HG03571 (cell line): ENCODE results near the gene RHBG.

Experiments used
- ATAC-seq: cut with Tn5 transposase; IDR thresholded peaks from one replicate; pipeline ENCODE4 v1.9.1; 2021; ENCODE audit not compliant: unreplicated experiment

Gene RHBG

DNA sequence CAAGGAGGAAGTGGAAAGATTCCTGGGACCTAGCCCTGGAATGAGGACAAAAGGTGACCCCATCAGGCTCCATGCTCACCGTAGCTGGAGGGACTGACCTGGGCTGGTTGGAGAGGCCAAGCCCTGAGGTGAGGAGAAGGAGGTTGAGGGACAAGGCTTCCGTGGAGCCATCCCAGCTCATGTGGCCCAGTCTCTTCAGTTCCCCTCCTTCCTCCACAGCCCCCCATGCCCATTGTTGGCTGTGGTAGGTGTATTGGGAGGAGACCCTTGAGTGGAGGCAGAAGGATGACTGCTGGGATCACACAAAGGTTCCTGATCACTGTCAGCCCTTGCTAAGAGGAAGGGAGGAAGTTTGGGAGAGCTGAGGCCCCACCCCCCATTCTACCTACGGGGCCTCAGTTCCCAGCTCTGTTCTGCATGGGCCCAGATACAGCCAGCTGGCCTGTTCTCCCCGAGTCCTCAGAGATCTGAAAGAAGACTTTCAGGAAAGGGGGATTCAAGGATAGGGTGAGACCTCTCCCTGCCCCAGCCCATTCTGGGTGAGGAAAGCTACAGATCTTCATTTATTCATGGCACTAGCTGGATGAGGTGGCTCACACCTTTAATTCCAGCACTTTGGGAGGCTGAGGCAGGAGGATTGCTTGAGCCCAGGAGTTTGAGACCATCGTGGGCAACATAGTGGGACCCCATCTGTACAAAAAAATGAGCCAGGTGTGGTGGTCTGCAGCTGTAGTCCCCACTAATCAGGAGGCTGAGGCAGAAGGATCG lies 17.3 kb downstream of the RHBG start:
- ATAC-seq: no peak

DNA sequence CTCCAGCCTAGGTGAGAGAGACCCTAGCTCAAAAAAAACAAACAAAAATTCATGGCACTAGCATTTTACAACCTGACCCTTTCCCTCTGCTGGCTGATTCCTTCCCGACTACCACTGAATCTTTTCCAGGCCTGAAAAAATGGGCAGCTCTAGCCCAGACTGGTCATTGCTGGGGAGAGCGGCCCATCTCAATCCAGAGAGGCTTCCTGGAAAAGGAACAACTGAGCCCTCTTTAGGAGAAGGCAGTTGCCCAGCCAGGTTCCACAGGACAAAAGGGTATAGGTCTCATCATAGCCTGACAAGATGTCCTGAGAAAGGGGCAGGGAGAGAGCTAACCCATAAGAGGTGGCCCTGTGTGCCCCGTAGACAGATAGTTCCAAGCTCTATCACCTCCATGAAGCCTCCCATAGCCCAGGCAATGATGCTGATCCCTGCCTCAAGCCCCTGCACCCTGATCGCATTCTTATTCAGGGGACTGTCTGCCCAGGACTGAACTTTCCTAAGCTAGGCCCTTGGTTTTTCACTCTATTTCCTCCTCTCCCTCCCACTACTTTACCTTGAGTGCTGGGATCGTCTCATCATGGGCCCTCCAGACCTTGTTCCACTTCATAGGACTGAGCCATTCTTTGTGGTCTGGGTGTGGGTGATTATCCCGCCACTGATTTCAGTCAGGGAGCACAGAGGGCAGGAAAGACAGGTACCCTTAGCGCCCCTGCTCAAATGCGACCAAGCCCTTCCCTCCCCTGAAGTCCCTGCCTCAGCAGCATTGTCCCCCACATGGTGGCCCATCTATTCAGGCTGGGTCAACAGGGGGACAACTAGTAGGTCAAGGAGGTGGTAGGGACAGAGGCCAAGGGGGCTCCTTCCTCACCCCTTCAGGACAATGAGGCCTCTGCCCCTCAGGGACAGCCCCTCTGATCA lies 18.2 kb downstream of the RHBG start:
- no peak for ATAC-seq

DNA sequence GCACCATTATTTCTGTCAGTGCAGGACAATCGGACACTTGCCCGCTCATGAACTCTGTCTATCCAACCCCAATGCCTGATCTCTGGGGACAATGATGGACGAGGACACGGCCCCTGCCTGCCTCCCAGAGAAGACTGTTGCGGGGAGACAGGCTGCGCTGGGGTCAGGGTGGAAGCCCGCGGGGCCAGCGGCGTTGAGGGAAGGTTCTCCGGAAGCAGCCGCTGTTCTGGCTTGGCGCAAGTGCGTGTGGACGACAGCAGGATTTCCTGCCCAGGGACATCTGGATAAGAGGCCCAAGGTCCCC lies 18.8 kb downstream of the RHBG start:
- ATAC-seq: no peak

DNA sequence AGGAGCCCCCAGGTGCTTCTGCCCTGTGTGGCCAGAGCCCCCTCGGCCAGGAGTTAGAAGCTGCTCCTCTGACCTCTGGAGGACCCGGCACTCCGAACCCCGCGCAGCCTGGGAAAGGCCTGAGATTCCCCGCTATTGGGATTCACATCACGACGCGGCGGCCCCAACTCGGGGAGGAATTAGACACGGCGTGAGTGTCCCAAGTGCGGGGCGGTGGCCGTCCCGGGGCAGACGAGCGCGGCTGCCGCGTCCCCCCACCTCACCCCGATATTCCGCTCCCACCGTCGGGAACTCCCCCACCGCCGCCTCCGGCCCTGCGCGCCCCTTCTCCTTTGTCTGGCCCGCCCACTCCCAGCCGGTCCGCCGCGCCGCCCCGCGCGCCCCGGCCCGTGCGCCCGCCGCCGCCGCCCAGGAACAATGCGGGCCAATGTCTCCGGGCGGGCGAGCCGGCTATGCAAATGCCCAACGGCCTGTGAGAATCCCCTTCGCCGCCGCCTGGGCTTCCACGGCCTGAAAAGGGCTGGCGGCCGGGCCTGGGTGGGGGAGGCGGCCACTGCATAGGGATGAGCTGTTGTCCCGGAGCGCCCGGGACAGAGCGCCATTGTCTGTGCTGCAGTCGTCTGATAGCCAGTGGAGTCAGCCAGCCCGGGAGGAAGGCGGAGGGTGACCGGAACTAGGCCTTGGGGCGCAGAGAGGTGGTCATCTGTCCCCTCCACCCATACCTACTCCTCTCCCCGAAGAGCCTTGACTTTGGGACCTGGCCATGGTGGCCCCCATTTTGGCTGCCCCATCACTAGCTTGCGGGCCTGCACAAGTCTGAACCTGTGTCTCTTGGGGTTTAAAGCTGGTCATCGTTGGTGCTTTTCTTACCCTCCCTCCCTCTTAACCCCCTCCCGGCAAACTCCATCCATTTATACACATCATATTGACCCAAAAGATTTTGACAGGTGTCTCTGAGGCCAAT lies 19.4 kb downstream of the RHBG start:
- no peak for ATAC-seq

DNA sequence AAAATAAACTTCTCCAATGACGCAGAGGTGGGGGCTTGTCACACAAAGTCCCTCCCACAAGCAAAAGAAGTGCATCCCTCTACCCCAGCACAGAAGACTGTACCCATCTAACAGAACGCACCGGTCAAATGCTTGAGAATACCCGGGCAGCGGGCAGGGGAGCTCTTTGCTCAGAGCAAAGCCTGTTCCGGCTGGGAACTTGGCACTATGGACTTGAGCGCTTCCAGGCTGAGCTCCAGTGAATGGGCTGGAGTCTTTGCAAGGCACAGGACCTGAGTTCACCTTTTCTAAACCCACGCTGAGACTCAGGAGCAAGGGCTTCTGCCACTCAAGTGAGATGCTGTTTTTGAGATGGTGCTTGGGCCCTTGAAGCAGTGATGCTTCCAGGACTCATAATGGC lies 20.3 kb downstream of the RHBG start:
- ATAC-seq: no peak

DNA sequence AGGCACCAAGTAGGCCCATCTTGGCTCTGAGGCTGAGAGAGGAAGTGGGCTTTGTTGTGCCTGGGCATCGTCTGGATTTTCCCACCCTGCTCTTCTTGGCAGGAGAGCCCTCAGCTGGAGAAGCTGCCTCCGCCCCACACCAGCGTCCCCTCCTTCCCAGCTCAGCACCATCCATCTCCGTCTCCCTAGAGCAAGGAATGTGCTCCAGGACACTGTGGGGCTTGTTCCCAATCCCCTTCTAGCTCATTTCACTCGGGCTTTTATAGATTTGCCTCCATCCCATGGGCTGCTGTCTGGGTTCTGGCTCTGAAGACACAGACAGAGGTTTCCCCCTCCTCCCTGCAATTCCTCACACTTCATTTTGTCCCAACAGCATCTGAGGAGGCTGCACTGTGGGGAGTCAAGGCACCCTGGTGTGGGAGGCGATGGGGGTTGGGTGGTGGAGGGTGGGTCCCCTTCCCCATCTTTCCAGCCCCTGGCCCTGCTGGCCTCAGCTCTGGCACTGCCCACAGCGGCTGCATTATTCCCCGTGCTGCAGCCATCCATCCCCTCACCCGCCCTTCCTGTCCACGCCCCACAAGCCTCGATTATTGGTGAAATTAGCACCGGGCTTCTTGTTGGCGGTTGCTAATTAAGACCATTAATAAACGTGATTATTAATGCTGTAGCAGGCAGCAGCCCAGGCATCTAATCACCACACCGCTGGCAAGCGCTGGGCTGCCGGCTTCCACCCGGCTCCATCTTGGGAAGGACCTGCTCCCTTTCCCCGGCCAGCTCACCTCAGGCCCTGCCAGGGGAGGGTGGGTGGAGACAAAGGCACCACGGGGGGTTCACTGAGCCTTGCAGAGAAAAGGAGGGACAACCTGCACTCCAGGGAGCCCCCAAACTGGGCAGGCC lies 21.7 kb downstream of the RHBG start:
- no peak for ATAC-seq

DNA sequence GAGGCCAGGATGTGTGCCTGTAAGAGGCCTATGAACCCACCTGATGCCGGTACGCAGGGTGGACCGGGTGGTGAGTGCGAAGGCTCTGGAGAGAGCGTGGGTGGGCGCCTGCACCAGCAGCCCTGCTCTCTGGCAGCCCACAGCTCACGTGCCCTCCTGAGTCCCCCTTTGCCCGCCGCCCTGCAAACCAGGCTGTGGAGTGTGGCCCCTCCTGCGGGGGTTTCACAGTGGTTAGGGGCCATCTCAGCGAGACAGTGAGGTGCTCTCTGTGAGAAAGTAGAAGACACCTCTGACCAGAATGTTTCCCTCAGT lies 22.3 kb downstream of the RHBG start:
- ATAC-seq: no peak

DNA sequence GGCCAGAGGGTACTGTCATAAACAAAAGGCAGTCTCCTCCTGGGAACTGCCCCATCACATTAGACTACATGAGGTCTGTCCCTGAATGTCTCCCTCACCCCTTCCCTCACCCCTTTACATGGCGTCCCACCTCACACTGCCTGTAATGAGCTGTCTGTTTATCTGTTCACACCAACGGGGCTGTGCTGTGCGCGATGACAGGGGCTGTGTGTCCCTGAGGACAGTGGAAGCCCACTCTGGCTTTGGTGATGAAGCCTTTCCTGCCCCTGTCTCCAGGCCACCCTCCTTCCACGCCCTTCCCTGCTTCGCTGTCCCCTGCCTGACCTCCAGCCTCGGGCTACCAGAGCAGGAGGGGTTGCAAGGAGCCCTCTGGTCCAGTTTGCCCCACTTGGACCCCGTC lies 22.7 kb downstream of the RHBG start:
- no peak for ATAC-seq

DNA sequence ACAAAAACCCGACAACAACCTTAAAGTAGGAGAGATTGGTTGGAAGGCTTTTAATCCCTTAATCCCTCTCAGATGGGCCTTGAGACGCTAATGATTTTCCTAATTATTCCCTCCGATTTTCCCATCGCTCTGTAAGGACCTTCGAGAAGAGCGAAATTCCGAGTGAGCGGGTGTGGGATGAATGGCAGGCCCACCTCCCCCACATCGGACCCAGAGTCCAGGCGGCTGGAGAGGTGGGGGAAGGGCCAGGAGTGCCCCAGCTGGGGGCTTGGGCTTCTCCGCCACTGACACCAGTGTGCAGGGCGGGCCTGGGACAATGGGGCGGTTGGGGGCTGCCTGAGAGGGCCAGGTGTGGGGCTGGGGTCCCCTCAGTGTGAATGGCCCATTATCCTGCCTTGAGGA lies 23.4 kb downstream of the RHBG start:
- no peak for ATAC-seq

DNA sequence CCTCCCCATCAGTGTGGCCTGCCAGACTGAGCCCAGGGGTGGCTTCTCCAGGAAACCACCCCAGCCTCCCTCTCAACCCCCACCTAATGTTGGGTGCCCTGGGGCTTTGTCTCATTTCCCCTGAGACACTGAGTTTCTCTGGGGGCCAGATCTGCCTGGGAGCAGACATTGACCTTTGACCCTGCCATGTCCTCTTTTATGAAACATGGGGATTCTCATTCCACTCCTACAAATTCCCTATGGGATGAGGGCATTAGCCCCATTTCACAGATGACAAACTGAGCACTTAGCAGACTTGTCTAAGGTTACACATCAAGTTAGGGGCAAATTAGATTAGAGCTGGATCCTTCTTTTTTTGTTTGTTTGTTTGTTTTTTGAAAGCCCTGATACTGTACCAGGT lies 24.1 kb downstream of the RHBG start:
- ATAC-seq: no peak

DNA sequence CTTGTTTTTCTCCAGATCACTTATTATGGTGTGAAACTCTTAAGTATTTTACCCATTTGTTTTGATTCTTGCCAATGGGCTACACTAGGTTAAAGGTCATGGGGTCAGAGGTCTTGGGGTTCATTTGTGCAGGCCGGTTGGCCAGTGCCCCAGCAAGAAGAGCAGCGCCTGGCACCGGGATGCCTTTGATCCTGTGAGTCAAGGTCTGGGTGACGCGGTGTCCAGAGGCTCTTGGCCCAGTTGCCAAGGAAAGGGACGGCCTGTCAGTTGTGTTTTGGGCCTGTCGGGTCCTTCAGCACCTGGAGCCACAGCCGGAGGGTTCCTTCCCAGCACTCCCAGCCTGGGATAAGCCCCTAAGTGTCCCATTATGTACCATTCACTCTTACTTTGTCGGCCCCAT lies 25.1 kb downstream of the RHBG start:
- ATAC-seq: no peak

DNA sequence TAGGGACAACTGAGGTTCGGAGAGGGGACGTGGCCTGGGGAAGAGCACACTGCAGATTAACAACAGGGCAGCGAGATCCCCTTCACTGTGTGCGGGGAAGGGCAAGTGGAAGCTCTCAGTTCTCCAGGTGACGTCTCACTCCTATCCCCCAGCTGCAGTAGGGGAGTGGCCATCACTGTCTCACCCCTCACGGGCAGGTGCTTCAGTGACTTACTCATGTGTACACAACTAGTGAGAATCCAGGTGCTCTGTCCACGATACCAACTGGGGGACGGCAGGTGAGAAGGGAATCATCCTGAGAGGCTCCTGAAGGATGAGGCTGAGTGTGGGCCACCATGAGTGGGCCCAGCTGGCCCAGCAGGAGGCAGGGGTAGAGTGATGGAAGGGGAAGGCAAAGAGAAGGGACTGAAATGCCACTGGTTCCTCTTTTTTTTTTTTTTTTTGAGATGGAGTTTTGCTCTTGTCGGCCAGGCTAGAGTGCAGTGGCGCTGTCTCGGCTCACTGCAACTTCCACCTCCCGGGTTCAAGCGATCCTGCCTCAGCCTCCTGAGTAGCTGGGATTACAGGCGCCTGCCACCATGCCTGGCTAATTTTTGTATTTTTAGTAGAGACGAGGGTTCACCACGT lies 25.9 kb downstream of the RHBG start:
- ATAC-seq: no peak

DNA sequence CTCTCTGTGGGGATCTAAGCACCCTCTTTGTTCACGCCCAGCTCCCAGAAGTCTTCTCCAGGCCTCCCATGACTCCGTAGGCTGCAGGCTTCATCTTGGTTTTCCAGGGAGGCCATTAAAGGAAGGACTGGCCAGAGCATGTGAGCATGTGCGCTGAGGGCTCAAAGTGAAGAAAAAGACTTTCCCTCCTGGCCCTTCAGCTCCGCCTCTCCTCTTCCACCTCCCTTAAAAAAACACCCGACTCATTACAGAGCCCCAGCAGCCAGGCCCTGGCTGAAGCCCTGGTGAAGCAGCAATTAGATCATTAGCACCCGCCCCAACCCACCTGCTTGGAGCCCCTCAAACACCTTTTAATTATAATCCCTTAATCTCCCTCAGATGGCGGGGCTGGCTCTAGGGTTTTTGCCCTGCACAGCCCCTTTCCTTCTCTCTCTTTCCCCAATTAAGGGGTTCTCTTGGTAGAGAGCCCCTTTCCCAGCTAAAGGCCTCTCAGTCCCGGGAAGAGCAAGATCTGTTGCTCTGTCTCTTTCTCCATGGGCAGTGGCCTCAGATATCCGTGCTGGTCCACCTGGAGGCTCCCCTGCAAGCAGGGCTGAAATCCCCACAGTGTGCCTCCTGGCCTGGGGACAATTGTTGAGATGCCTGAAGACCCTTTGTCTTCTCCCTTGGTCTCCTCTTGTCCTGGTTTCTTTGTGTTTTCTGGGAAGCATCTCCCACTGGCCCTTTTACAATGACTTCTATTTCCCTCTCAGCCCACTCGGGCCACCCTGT lies 30.5 kb downstream of the RHBG start:
- ATAC-seq: no peak

DNA sequence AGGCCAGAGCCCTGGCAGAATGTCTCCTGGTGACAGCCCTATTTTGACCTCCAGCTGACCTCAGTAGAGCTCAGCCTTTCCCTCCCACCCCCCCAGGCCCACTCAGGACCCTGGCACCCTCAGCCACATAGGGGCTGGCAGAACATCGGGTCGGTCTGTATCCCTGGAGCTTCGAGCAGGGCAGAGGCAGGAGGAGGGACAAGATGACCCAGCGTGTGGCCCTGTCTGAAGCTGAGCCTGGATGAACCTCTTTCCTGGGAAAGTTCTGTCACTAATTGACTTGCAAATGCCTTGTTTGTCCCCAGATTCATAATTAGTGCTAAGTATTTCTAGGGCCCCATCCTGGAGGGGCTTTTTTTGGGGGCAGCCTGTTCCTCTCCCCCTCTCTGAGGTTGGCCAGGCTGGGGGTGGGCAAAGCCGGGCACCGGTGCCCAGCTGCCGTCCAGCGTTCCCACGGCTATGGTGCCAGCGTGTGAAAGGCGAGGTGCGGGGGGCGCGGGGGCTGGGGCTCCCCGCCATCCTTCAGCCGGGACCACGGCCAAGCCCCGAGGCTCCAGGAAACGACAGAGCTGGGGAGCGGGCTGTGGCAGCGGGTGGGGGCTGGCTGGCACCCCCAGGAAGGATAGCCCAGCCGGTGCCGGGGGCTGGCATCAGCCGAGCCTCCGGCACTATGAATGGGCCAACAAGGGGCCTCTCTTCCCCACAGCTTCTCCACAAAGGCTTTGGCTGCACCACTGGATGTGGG lies 31.4 kb downstream of the RHBG start:
- no peak for ATAC-seq

DNA sequence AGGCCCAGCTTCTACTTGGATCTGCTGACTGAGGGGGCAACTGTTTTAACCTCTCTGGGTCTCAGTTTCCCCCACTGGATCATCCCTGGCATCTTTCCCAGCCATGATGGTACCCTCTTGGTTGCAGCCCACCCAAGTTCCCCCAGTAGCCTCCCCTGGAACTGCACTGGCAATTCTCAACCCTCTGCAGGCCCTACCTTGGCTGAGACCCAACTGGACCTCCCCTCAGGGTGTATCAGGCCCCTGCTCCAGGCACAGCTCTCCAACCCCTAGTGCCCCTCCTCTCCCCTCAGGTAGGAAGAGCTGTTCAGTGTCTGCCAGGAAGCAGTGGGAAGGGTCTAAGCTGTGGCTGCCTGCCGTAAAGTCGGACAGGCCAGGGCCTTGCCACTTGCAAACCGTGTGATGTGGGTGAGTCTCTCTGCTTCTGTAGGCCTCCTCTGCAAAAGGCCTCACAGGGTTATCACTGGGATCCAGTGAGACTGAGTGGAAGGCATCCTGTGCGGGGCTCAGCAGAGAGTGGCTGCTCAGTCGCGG lies 32.1 kb downstream of the RHBG start:
- no peak for ATAC-seq

DNA sequence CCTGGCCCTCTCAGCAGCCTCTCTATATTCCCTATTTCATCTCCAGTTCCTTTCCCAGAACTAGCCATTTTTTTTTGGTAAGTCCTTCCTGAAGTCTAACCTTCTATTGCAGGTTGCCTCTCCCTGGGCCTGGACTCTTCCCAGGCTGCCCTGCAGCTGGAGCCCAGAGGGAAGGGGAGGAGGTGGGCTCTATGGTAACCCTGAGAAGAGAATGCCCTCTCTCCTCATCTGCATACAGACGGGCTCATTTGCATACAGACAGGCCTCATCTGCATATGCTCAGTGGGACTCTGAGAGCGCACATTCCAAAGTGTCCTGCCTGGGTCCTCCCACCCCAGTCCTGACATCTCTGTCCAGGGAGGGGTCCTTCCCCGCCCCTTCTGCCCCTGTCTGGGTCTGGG lies 32.7 kb downstream of the RHBG start:
- no peak for ATAC-seq

DNA sequence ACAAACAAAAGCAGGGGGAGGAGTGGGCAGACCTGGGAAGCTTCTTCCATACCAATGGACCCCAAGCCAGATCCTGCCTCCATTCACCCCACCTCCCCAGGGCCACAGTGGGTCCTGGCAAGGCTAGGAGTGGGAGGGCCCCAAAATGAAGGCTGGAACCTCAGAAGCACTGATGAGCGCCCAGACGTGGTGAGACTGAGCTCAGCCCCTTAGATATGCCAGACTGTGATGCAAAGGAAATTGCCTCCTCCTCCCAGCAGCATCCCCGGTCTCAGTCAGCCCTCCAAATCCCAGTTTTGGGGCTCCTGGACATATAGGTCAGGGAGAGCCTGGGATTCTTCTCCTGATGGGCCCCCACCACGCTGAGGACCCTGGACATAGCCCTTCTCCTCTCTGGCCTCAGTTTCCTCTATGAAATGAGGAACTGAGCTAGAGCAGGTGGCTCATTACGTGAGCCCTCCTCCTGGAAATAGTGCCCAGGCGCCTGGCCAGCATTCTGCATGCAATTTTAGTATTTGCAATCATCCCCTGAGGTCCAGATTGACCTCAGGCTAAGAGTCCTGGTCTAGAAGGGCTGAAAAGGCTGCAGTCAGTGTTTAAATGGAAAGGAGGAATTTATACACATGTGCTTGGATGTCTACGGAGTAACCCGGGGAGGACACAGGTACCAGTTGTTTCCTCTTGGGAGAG lies 33.5 kb downstream of the RHBG start:
- no peak for ATAC-seq

DNA sequence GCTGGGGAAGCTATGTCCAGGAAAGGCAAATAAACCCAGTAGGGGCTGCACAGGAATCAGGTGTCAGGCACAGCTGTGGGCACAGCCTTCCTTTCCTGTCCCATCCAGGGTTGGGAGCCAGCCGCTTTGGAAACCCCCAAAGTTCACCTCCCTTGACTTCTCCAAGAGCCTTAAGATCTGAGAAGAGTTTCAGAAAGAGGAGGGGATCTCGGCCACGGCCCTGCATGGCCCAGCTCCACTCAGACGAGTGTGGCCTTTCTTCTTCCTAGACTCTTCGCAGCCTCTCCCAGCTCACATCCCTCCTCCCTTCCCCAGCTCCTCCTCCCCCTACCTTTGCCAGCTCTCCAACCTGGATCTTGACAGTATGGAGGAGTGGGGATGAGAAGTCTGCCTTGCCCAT lies 36.7 kb downstream of the RHBG start:
- no peak for ATAC-seq
